ENCODE data around the gene BLM. TPM values are rescaled to one million over a fixed set of nuclear protein-coding genes. Genes with fewer than 3 reads are reported as not detected.

BLM gene
- polyA plus RNA-seq, 1 of the 3 experiments (the other 2 are of a cell fraction): 2.7 TPM

DNA sequence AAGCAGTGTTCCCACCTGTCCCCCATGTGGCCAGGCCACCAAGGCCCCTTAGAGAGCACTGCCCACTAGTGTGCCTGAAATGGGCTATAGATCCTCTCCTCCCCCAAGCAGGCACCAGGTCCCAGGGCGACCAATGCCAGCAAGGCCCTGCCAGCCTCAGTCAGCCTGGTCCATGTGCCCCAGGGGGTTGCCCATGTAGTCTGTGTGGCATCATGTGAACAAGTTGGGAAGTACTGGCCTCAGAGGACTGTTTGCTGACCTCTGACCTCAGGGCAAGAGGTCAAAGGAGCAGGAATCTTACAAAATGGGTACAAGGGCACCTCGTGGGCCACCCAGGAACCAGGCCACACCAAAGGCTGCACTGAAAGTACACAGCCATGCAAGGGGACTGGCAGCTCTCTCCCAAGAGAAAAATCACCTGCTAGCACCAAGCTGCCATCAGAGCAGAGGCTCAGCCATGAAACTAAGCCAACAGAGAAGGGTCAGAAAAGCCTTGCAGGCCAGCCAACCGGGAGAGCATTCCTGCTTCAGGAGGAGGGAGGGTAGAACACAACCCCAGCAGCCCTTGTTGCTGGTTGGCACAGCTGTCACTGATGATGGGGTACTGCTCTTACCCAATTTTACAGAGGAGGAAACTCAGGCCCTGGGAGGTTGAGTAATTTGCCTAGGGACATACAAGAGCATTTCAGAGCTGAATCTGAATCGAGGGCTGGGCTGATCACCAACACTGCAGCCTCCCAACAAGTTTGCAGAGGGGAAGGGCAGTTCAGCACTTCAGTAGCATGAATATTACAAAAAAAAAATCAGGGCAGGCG, 146.0 kb downstream of the BLM start:
- no peak overlapping the region for H3K4me2 ChIP-seq
- CTCF ChIA-PET: interaction anchor here (1.1 kb wide), 1 partner anchor 22 kb away, joined by 3 read pairs; no protein-coding TSS in a partner anchor

DNA sequence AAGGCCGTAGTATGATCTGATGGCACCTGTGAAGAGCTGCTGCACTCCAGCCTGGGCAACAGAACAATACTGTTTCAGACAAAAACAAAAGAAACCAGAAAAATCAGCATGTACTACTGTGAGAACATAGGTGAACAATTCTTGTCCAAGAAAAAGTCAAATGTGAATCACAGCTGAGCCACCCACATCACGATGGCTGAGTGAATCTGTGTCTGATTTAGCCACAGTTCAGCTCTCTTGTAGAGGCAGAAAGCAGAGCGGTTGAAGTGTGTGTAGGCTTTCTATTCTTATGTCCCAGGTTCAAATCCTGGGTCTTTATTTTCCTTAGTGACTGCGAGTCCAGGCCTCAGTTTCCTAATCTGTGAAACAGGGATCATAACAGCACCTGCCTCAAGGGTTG, 146.8 kb downstream of the BLM start:
- DNase-seq: no peak
- Histone ChIP-seq H3K4me3 (ENCODE audit: low read depth in 2 of 2, low read length in 1 of 2) (no peak overlapping the region), H3K27ac (ENCODE audit: low read depth in 2 of 2, low read length in 1 of 2) (no peak overlapping the region), H3K79me2 (ENCODE audit: insufficient read depth) (no peaks in the 10 kb centered on the region), H3K9me2 (no peaks in the 10 kb centered on the region), H3K9ac (no peak overlapping the region), H3K4me1 (ENCODE audit: control insufficient read depth in 1 of 2, insufficient read depth in 2 of 2, low read depth in 1 of 2, low read length in 1 of 2) (peaks cover 0 to 3% of the 10 kb centered on the region in 2 experiments; a peak in 2 of 4 replicates), H3K27me3 (ENCODE audit: insufficient read depth) (no peaks in the 10 kb centered on the region), H4K20me1 (ENCODE audit: insufficient read depth) (no peaks in the 10 kb centered on the region), H3K9me3 (no peaks in the 10 kb centered on the region), H2AFZ (ENCODE audit: low read depth) (no peak overlapping the region), H3K36me3 (replicated peaks in 1 of 2; ENCODE audit: control insufficient read depth in 1 of 2, insufficient read depth in 2 of 2, low read length in 1 of 2) (no peaks in the 10 kb centered on the region), H3K4me2 (no peak overlapping the region), H3F3A (replicated peaks; ENCODE audit: insufficient read depth) (peaks cover 10% of the 10 kb centered on the region)
- CTCF ChIA-PET: interaction anchor here (1.5 kb wide), 1 partner anchor 23 kb away, joined by 3 read pairs; no protein-coding TSS in a partner anchor
- WGBS (ENCODE audit: low lambda C conversion rate): 90% methylated on average over 4 of the region's 4 CpGs
- TF ChIP-seq MXI1 (IDR thresholded peaks at IDR 0.05; ENCODE audit: low read depth, low read length) (no peak), RXRA (IDR thresholded peaks at IDR 0.05; ENCODE audit: borderline replicate concordance, low read depth) (no peak), FOXM1 (IDR thresholded peaks at IDR 0.05; ENCODE audit: low read depth) (no peak)
- TF ChIP-seq, protein P1, sequence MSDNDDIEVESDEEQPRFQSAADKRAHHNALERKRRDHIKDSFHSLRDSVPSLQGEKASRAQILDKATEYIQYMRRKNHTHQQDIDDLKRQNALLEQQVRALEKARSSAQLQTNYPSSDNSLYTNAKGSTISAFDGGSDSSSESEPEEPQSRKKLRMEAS (IDR thresholded peaks at IDR 0.05; ENCODE audit: low read depth): no peak
- POLR2A ChIA-PET: no interaction called here

More for the DNA sequence above, 146.0 kb downstream of the BLM start:
- H3K27me3 ChIP-seq (ENCODE audit: insufficient read depth): no peaks in the 10 kb centered on the region
- no peaks in the 10 kb centered on the region for H3K9me2 ChIP-seq
- H3K4me3 ChIP-seq (ENCODE audit: low read depth in 2 of 2, low read length in 1 of 2): no peak overlapping the region
- H3K79me2 ChIP-seq (ENCODE audit: insufficient read depth): no peaks in the 10 kb centered on the region
- TF ChIP-seq SIN3A (IDR thresholded peaks at IDR 0.05; ENCODE audit: borderline replicate concordance, low read depth, low read length) (no peak), GATA2 (CRISPR knock-in tag; IDR thresholded peaks at IDR 0.05) (no peak), RAD21 (IDR thresholded peaks at IDR 0.05; ENCODE audit: low read length) (no peak), MEF2A (IDR thresholded peaks at IDR 0.05; ENCODE audit: borderline replicate concordance, low read depth) (no peak), FOSL2 (IDR thresholded peaks at IDR 0.05; ENCODE audit: borderline replicate concordance, low read depth) (no peak)
- TF ChIP-seq, protein P1 (IDR thresholded peaks at IDR 0.05; ENCODE audit: low read depth): no peak
- no peak overlapping the region for H3K9ac ChIP-seq
- H3K4me1 ChIP-seq (ENCODE audit: control insufficient read depth in 1 of 2, insufficient read depth in 2 of 2, low read depth in 1 of 2, low read length in 1 of 2): no peaks in the 10 kb centered on the region; a peak in 1 of 4 replicates
- POLR2A ChIA-PET: no interaction called here
- no peak overlapping the region for H2AFZ ChIP-seq (ENCODE audit: low read depth)
- peaks cover 5% of the 10 kb centered on the region for H3F3A ChIP-seq (replicated peaks; ENCODE audit: insufficient read depth)
- 83% methylated on average over 5 of the region's 5 CpGs for WGBS (ENCODE audit: low lambda C conversion rate)
- H4K20me1 ChIP-seq (ENCODE audit: insufficient read depth): no peaks in the 10 kb centered on the region
- no peaks in the 10 kb centered on the region for H3K9me3 ChIP-seq
- no peak overlapping the region for H3K27ac ChIP-seq (ENCODE audit: low read depth in 2 of 2, low read length in 1 of 2)
- H3K36me3 ChIP-seq (replicated peaks in 1 of 2; ENCODE audit: control insufficient read depth in 1 of 2, insufficient read depth in 2 of 2, low read length in 1 of 2): no peaks in the 10 kb centered on the region
- DNase-seq: no peak

DNA sequence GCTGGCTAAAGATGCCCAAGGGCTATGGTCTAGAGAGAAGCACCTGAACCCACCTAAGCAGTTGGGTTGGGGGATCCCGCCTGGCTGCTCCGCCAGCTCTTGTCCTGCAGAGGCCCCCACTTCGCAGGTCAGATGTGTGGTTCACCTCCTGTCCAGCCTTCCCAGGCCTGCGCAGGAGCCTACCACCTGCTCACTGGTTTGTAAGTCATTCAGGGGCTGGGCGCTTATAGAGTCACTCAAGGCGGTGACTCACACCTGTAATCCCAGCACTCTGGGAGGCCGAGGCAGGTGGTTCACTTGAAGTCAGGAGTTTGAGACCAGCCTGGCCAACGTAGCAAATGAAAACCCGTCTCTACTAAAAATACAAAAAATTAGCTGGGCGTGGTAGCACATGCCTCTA, 147.4 kb downstream of the BLM start:
- Histone ChIP-seq H3K4me2 (no peak overlapping the region), H3K27me3 (ENCODE audit: insufficient read depth) (no peaks in the 10 kb centered on the region), H2AFZ (ENCODE audit: low read depth) (no peak overlapping the region), H3K79me2 (ENCODE audit: insufficient read depth) (no peaks in the 10 kb centered on the region), H3K4me1 (ENCODE audit: control insufficient read depth in 1 of 2, insufficient read depth in 2 of 2, low read depth in 1 of 2, low read length in 1 of 2) (peaks cover under 1 to 9% of the 10 kb centered on the region in 2 experiments; a peak in 2 of 4 replicates), H3K4me3 (ENCODE audit: low read depth in 2 of 2, low read length in 1 of 2) (no peak overlapping the region), H4K20me1 (ENCODE audit: insufficient read depth) (no peaks in the 10 kb centered on the region), H3K9ac (no peak overlapping the region), H3K9me2 (no peaks in the 10 kb centered on the region), H3K27ac (ENCODE audit: low read depth in 2 of 2, low read length in 1 of 2) (no peak overlapping the region), H3K9me3 (no peaks in the 10 kb centered on the region), H3K36me3 (replicated peaks in 1 of 2; ENCODE audit: control insufficient read depth in 1 of 2, insufficient read depth in 2 of 2, low read length in 1 of 2) (no peaks in the 10 kb centered on the region), H3F3A (replicated peaks; ENCODE audit: insufficient read depth) (peaks cover 13% of the 10 kb centered on the region)
- POLR2A ChIA-PET: no interaction called here
- no peak for DNase-seq
- CTCF ChIA-PET: interaction anchor here (1.5 kb wide), 1 partner anchor 22 kb away, joined by 3 read pairs; no protein-coding TSS in a partner anchor
- WGBS (ENCODE audit: low lambda C conversion rate): 90% methylated on average over 8 of the region's 10 CpGs
- TF ChIP-seq CHD2 (IDR thresholded peaks at IDR 0.05; ENCODE audit: low read length, partially characterized antibody) (no peak), TEAD4 (IDR thresholded peaks at IDR 0.05; ENCODE audit: borderline replicate concordance, insufficient read depth) (no peak), RFX5 (IDR thresholded peaks at IDR 0.05; ENCODE audit: low read length) (no peak), MEF2A (IDR thresholded peaks at IDR 0.05; ENCODE audit: borderline replicate concordance, low read depth) (no peak)

Measured in SK-N-SH (cell line).